LNCaP clone FGC (cell line): ENCODE results near the gene ITGAE.

Experiments used
- DNase-seq: peaks from one replicate; pipeline ENCODE4 v3.0.0-alpha.2; 2011; ENCODE audit warnings: low read depth
- H3K4me3 ChIP-seq: 2 replicates; pipeline ENCODE4 v1.5.1; 2011; ENCODE audit warnings: mild to moderate bottlenecking, low read depth, low read length, control low read depth
- CTCF ChIP-seq: IDR thresholded peaks from 2 replicates; pipeline ENCODE4 v1.5.1; 2012; ENCODE audit warnings: mild to moderate bottlenecking; ENCODE audit not compliant: control insufficient read depth, insufficient read depth; ENCODE audit errors: extremely low read depth

ITGAE gene

GRCh38 chr17:3679531-3680126 lies 121.4 kb downstream of the ITGAE start:
- no peak for TF ChIP-seq CTCF
- no peak overlapping the region for H3K4me3 ChIP-seq
- no peak for DNase-seq

- TF ChIP-seq CTCF = no peak
- no peak overlapping the region for H3K4me3 ChIP-seq
- no peak for DNase-seq
Measured at GRCh38 chr17:3678821-3679530, 122.0 kb downstream of the ITGAE start.

GRCh38 chr17:3678095-3678820 lies 122.7 kb downstream of the ITGAE start:
- no peak overlapping the region for H3K4me3 ChIP-seq
- DNase-seq = no peak
- no peak for TF ChIP-seq CTCF

- DNase-seq = no peak
- H3K4me3 ChIP-seq = no peak overlapping the region
- no peak for TF ChIP-seq CTCF
Measured at GRCh38 chr17:3675886-3676285, 125.1 kb downstream of the ITGAE start.

- TF ChIP-seq CTCF = no peak
- DNase-seq = no peak
- H3K4me3 ChIP-seq = no peak overlapping the region
Measured at GRCh38 chr17:3672571-3672970, 128.4 kb downstream of the ITGAE start.

GRCh38 chr17:3669548-3669947 lies 131.4 kb downstream of the ITGAE start:
- TF ChIP-seq CTCF = no peak
- no peak for DNase-seq
- peak overlapping the region; percentile 95 for H3K4me3 ChIP-seq

GRCh38 chr17:3669085-3669347 lies 132.0 kb downstream of the ITGAE start:
- no peak for DNase-seq
- no peak for TF ChIP-seq CTCF
- peak overlapping the region; percentile 95 for H3K4me3 ChIP-seq
